ENCODE results near the gene HFE. TPM values are rescaled to one million over a fixed set of nuclear protein-coding genes. Genes with fewer than 3 reads are reported as not detected.

Gene HFE
- polyA plus RNA-seq, 1 donor from 2014 or later = not detected

DNA sequence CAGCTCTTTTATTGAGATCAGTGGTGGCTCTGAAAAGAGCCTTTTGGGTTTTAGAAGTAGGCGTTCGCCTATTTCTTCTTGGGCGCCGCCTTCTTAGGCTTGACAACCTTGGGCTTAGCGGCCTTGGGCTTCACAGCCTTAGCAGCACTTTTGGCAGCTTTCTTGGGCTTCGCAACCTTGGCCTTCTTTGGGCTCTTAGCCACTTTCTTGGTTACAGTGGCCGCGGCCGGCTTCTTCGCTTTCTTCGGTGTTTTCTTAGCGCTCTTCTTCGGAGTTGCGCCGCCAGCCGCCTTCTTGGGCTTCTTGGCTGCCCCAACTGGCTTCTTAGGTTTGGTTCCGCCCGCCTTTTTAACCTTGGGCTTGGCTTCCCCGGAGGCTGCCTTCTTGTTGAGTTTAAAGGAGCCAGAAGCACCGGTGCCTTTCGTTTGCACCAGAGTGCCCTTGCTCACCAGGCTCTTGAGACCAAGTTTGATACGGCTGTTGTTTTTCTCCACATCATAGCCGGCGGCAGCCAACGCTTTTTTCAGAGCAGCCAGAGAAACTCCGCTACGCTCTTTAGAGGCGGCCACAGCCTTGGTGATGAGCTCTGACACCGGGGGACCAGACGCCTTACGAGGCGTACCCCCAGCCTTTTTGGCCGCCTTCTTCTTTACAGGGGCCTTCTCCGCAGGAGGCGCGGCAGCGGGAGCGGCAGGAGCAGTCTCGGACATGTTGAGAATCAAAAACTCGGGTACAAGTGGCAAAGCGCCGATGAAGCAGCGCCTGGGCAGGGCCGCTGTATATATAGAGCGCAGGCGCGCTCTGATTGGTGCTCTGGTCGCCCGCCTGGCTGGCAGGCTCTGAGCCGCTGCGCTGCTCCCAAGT lies 31.3 kb upstream of the HFE start:
- peak overlapping the region; percentile 10 for H2AFZ ChIP-seq (ENCODE audit: low read depth, low read length)
- H3F3A ChIP-seq (ENCODE audit: insufficient read depth, low read length, poor library complexity, severe bottlenecking) = peaks cover 7% of the 10 kb centered on the region
- no peaks in the 10 kb centered on the region for H3K27me3 ChIP-seq (ENCODE audit: insufficient read depth, low read depth, low read length)
- H3K9me3 ChIP-seq (ENCODE audit: low read length) = no peaks in the 10 kb centered on the region
- peak overlapping the region; percentile 48 for H3K9ac ChIP-seq (ENCODE audit: low read length)
- peak overlapping the region; percentile 76 for H3K4me3 ChIP-seq (ENCODE audit: low read length)
- H3K9me2 ChIP-seq (ENCODE audit: insufficient read depth, low read length) = no peaks in the 10 kb centered on the region
- H3K36me3 ChIP-seq (ENCODE audit: insufficient read depth, low read length) = no peaks in the 10 kb centered on the region
- H3K27ac ChIP-seq (ENCODE audit: low read length) = no peak overlapping the region
- H4K20me1 ChIP-seq (ENCODE audit: insufficient read depth) = no peaks in the 10 kb centered on the region
- TF ChIP-seq EP300 (conservative IDR thresholded peaks at IDR 0.05; ENCODE audit: poor library complexity, severe bottlenecking) (no peak), MXI1 (conservative IDR thresholded peaks at IDR 0.05; ENCODE audit: poor library complexity, severe bottlenecking) (peak; percentile 32), POLR2AphosphoS5 (IDR thresholded peaks at IDR 0.05) (peak; percentile 86), EZH2 (IDR thresholded peaks at IDR 0.05; ENCODE audit: borderline replicate concordance, insufficient read depth, low read length, poor library complexity, severe bottlenecking) (no peak), RAD21 (conservative IDR thresholded peaks at IDR 0.05) (peak; percentile 16), TAF1 (IDR thresholded peaks at IDR 0.05; ENCODE audit: low read depth) (no peak)
- TF ChIP-seq, protein P1, sequence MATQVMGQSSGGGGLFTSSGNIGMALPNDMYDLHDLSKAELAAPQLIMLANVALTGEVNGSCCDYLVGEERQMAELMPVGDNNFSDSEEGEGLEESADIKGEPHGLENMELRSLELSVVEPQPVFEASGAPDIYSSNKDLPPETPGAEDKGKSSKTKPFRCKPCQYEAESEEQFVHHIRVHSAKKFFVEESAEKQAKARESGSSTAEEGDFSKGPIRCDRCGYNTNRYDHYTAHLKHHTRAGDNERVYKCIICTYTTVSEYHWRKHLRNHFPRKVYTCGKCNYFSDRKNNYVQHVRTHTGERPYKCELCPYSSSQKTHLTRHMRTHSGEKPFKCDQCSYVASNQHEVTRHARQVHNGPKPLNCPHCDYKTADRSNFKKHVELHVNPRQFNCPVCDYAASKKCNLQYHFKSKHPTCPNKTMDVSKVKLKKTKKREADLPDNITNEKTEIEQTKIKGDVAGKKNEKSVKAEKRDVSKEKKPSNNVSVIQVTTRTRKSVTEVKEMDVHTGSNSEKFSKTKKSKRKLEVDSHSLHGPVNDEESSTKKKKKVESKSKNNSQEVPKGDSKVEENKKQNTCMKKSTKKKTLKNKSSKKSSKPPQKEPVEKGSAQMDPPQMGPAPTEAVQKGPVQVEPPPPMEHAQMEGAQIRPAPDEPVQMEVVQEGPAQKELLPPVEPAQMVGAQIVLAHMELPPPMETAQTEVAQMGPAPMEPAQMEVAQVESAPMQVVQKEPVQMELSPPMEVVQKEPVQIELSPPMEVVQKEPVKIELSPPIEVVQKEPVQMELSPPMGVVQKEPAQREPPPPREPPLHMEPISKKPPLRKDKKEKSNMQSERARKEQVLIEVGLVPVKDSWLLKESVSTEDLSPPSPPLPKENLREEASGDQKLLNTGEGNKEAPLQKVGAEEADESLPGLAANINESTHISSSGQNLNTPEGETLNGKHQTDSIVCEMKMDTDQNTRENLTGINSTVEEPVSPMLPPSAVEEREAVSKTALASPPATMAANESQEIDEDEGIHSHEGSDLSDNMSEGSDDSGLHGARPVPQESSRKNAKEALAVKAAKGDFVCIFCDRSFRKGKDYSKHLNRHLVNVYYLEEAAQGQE (IDR thresholded peaks at IDR 0.05; ENCODE audit: borderline replicate concordance) = no peak
- TF ChIP-seq, protein P2, sequence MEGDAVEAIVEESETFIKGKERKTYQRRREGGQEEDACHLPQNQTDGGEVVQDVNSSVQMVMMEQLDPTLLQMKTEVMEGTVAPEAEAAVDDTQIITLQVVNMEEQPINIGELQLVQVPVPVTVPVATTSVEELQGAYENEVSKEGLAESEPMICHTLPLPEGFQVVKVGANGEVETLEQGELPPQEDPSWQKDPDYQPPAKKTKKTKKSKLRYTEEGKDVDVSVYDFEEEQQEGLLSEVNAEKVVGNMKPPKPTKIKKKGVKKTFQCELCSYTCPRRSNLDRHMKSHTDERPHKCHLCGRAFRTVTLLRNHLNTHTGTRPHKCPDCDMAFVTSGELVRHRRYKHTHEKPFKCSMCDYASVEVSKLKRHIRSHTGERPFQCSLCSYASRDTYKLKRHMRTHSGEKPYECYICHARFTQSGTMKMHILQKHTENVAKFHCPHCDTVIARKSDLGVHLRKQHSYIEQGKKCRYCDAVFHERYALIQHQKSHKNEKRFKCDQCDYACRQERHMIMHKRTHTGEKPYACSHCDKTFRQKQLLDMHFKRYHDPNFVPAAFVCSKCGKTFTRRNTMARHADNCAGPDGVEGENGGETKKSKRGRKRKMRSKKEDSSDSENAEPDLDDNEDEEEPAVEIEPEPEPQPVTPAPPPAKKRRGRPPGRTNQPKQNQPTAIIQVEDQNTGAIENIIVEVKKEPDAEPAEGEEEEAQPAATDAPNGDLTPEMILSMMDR (IDR thresholded peaks at IDR 0.05; ENCODE audit: poor library complexity, severe bottlenecking) = no peak
- H3K79me2 ChIP-seq (replicated peaks; ENCODE audit: insufficient read depth, low read length) = no peaks in the 10 kb centered on the region
- peak overlapping the region; percentile 77 for H3K4me2 ChIP-seq (ENCODE audit: low read length)

DNA sequence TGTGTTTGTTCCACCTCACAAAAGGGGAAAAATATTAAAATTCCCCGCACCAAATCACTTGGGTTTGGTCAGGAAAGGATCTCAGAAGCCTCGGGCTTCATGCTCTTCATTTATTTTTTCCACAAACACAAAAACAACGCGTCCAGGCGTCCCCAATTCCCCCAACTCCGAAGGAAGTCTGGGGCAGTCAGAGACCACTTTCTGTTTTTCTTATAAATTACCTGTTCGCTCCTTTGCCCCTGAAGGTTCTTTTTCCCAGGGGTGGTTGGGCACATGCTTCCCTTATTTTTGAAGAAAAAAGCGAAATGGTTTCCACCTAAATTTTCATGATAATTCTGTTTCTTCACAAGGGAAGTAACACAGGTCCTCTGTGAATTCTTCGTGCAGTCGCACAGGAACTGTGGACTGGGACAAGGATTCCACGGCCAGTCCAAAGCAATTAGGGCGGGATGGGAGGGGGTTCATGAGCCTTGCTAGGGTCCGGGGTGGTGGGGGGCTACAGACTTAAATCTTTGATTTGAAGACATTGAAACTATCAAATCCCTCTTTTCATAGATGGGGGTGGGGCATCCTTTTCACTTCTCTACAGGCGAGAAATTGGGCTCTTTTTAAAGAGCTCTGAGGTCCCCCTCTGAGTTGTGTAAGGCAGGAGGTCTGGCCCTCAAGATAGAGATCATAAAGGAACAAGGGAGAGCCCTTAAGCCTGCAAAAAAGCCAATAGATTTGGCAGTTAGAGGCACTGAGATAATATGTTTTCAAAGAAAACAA lies 30.5 kb upstream of the HFE start:
- H3K4me3 ChIP-seq (ENCODE audit: low read length) = peak overlapping the region; percentile 76
- H3K9me3 ChIP-seq (ENCODE audit: low read length) = no peaks in the 10 kb centered on the region
- no peak overlapping the region for H3K27ac ChIP-seq (ENCODE audit: low read length)
- H3K79me2 ChIP-seq (replicated peaks; ENCODE audit: insufficient read depth, low read length) = no peaks in the 10 kb centered on the region
- H3K36me3 ChIP-seq (ENCODE audit: insufficient read depth, low read length) = no peaks in the 10 kb centered on the region
- H3K27me3 ChIP-seq (ENCODE audit: insufficient read depth, low read depth, low read length) = no peaks in the 10 kb centered on the region
- H2AFZ ChIP-seq (ENCODE audit: low read depth, low read length) = peak overlapping the region; percentile 10
- no peak for TF ChIP-seq TAF1 (IDR thresholded peaks at IDR 0.05; ENCODE audit: low read depth)
- no peak for TF ChIP-seq POLR2AphosphoS5 (IDR thresholded peaks at IDR 0.05)
- no peak for TF ChIP-seq EZH2 (IDR thresholded peaks at IDR 0.05; ENCODE audit: borderline replicate concordance, insufficient read depth, low read length, poor library complexity, severe bottlenecking)
- no peak for TF ChIP-seq EP300 (conservative IDR thresholded peaks at IDR 0.05; ENCODE audit: poor library complexity, severe bottlenecking)
- TF ChIP-seq, protein P2 (IDR thresholded peaks at IDR 0.05; ENCODE audit: poor library complexity, severe bottlenecking) = no peak
- TF ChIP-seq SMC3 (conservative IDR thresholded peaks at IDR 0.05; ENCODE audit: poor library complexity) = no peak
- TF ChIP-seq, protein P1 (IDR thresholded peaks at IDR 0.05; ENCODE audit: borderline replicate concordance) = no peak
- no peak for TF ChIP-seq RAD21 (conservative IDR thresholded peaks at IDR 0.05)
- no peak for TF ChIP-seq MXI1 (conservative IDR thresholded peaks at IDR 0.05; ENCODE audit: poor library complexity, severe bottlenecking)
- H3K4me2 ChIP-seq (ENCODE audit: low read length) = peak overlapping the region; percentile 74
- H3K9me2 ChIP-seq (ENCODE audit: insufficient read depth, low read length) = no peaks in the 10 kb centered on the region
- peak overlapping the region; percentile 31 for H3K9ac ChIP-seq (ENCODE audit: low read length)
- no peaks in the 10 kb centered on the region for H4K20me1 ChIP-seq (ENCODE audit: insufficient read depth)
- H3F3A ChIP-seq (ENCODE audit: insufficient read depth, low read length, poor library complexity, severe bottlenecking) = peaks cover 7% of the 10 kb centered on the region
